Breast epithelium (tissue), 3 donors: ENCODE results near the gene MAPK8IP2.

ENCODE experiments used
- POLR2A ChIP-seq: fragments of 450-650 bp; IDR thresholded peaks from one replicate; pipeline ENCODE4 v1.6.1; 2016; ENCODE audit warnings: antibody characterized with exemption, mild to moderate bottlenecking, moderate library complexity
- POLR2AphosphoS5 ChIP-seq, 3 donors: sonication (generic); formaldehyde crosslinking; IDR thresholded peaks; one replicate each; pipeline ENCODE4 v1.6.1; 2017; ENCODE audit warnings: antibody characterized with exemption in 3 of 3
- TF ChIP-seq, protein P1 (sequence below), 3 donors: fragments of 450-650 bp; IDR thresholded peaks; one replicate each; pipeline ENCODE4 v1.5.1; 2016 to 2017; ENCODE audit warnings: antibody characterized with exemption in 3 of 3, mild to moderate bottlenecking in 3 of 3, moderate library complexity in 3 of 3

DNA sequence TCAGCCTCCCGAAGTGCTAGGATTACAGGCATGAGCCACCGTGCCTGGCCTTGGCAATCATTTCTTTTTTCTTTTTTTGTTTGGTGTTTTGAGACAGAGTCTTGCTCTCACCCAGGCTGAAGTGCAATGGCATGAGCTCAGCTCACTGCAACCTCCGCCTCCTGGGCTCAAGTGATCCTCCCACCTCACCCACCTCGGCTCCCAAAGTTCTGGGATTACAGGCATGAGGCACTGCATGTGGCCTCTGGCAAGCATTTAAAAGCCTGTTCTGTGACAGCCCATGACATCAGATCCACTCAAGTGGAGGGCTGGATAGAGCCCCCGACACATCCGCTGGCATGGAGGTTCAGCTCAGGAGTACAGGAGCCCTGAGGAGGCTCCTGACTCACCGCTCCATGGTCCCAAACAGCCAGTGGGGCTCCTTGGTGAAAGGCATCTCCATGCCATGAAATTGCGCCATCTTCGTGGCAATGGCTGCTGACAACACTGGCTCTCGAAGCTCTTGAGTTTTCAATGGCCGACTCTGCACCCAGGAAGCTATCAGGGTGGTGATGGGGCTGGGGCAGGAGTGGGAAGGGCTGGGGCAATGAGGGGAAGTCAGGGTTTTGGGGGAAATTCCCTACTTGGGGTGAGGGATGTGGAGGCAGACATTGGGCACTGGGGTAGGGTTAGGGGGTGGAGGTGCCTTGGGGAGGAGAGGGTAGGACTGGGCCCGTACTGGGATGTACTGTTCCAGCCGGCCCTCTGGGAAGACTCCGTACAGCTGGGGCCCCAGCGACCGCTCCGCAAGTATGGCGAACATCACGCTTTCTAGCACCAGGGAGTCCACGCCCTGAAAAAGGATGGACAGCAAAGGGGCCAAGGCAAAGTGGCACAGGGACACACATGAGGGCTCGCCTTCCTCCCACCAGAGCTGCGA is 19.3 kb upstream of the MAPK8IP2 start:
- TF ChIP-seq, protein P1, sequence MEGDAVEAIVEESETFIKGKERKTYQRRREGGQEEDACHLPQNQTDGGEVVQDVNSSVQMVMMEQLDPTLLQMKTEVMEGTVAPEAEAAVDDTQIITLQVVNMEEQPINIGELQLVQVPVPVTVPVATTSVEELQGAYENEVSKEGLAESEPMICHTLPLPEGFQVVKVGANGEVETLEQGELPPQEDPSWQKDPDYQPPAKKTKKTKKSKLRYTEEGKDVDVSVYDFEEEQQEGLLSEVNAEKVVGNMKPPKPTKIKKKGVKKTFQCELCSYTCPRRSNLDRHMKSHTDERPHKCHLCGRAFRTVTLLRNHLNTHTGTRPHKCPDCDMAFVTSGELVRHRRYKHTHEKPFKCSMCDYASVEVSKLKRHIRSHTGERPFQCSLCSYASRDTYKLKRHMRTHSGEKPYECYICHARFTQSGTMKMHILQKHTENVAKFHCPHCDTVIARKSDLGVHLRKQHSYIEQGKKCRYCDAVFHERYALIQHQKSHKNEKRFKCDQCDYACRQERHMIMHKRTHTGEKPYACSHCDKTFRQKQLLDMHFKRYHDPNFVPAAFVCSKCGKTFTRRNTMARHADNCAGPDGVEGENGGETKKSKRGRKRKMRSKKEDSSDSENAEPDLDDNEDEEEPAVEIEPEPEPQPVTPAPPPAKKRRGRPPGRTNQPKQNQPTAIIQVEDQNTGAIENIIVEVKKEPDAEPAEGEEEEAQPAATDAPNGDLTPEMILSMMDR (IDR thresholded peaks at IDR 0.05): no peak
- no peak for TF ChIP-seq POLR2AphosphoS5 (IDR thresholded peaks at IDR 0.05)
- no peak for TF ChIP-seq POLR2A
